A673 (cell line): ENCODE measurements around the gene LPIN3.

ENCODE experiments used
- CTCF ChIP-seq: fragments of 300-800, 200-600 bp; sonication (generic); conservative IDR thresholded peaks from 2 replicates; pipeline ENCODE4 v1.5.1; 2017; ENCODE audit warnings: low read depth, mild to moderate bottlenecking, antibody characterized with exemption, low read length, moderate library complexity, mixed read lengths
- EZH2 ChIP-seq: fragments of 200-600 bp; sonication (generic); IDR thresholded peaks from 2 replicates; pipeline ENCODE4 v1.6.1; 2017; ENCODE audit warnings: borderline replicate concordance, low read depth, mild to moderate bottlenecking, mixed read lengths, antibody characterized with exemption, low read length; ENCODE audit not compliant: poor library complexity, severe bottlenecking

- no peak for TF ChIP-seq CTCF
- no peak for TF ChIP-seq EZH2
Measured at GRCh38 chr20:41398408-41398807, 57.8 kb downstream of the LPIN3 start.
